ENCODE results near the gene FKBP2.

DNA sequence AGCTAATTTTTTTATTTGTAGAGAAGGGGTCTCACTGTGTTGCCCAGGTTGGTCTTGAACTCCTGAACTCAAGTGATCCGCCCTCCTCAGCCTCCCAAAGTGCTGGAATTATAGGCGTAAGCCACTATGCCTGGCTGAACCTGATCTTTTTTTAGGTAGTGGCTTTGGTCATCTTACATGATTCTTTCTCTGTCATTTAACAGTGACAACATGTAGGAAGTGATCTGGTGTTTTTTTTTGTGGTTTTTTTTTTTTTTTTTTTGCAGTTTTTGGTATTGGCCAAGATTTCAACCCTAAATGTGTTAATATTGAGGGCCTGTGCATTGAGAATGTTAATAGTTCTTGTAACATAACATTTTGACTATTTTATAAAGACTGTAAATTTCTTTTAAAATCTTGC, 42.4 kb upstream of the FKBP2 start:
- TF ChIP-seq POLR2A (IDR thresholded peaks at IDR 0.05), result no peak
- TF ChIP-seq, protein P1, sequence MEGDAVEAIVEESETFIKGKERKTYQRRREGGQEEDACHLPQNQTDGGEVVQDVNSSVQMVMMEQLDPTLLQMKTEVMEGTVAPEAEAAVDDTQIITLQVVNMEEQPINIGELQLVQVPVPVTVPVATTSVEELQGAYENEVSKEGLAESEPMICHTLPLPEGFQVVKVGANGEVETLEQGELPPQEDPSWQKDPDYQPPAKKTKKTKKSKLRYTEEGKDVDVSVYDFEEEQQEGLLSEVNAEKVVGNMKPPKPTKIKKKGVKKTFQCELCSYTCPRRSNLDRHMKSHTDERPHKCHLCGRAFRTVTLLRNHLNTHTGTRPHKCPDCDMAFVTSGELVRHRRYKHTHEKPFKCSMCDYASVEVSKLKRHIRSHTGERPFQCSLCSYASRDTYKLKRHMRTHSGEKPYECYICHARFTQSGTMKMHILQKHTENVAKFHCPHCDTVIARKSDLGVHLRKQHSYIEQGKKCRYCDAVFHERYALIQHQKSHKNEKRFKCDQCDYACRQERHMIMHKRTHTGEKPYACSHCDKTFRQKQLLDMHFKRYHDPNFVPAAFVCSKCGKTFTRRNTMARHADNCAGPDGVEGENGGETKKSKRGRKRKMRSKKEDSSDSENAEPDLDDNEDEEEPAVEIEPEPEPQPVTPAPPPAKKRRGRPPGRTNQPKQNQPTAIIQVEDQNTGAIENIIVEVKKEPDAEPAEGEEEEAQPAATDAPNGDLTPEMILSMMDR (IDR thresholded peaks at IDR 0.05), result no peak
